ENCODE measurements around the gene CGB7.
"Not testable (repeated sequence)": the region's sequence is repeated elsewhere in the genome, so short reads cannot be mapped to it uniquely, and the experiment has no call there.

The CGB7 gene

DNA sequence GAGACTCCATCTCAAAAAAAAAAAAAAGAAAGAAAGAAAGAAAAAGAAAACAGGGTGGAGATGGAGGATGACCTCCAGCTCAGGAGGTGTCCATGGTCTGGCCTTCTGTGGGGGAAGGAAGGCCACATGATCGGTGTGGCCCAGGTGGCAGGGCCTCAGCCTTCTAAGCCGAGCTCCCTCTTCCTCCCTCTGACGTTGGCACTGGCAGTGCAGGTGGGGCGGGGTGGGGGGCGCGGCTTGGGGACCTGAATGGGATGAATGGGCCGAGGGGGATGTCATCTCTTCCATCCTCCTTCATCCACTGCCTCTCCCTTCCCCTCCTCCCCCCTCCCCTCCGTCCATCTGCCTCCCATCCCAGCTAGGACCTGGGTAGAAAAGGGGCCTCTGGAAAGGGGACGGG, 17.8 kb downstream of the CGB7 start:
- not testable (repeated sequence) for DNase-seq

GRCh38 chr19:49038557-49039276, 18.8 kb downstream of the CGB7 start:
- not testable (repeated sequence) for DNase-seq

DNA sequence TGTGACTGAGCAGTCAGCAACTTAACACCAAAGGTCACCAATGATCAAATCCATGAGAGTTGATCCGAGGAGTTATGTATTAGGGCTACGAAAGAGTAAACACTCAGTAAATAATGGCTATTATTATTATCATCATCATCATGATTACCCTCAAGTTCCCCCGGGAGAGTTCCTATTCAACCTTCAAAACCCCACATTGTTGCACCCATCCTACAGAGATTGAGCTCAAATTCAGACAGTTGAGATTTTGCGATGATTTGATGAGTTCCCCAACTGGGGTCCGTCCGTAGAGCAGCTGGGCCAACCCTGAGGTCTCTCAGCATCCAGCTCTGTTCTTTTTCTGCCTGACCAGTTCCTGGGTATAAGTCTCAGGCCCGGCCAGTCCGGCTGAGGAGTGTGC, 19.4 kb downstream of the CGB7 start:
- not testable (repeated sequence) for DNase-seq

DNA sequence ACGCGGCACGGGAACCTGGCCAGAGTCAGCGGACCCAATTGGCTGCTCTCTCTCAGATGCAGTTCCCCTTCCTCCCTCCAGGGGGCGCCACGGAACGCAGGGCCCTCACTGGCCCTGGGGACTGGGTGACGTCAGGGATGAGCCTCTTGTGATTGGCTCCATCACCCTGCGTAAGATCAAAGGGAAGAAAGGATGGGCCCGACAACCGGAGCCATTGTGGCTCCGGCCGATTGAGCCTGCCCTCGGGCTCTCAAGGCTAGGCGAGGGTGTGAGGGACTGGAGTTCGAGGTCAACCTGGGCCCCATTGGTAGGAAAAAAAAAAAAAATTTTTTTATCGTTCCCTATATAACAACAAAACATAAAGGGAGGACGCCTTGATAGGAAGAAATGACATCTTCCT, 20.7 kb downstream of the CGB7 start, which contains the start of gene CGB1:
Gene CGB1, minus strand, starts transcription at position 81 of the 400 bp plus-strand sequence. CDS start 184 bp downstream, outside the sequence.
- DNase-seq = peak; percentile 96 to 98

DNA sequence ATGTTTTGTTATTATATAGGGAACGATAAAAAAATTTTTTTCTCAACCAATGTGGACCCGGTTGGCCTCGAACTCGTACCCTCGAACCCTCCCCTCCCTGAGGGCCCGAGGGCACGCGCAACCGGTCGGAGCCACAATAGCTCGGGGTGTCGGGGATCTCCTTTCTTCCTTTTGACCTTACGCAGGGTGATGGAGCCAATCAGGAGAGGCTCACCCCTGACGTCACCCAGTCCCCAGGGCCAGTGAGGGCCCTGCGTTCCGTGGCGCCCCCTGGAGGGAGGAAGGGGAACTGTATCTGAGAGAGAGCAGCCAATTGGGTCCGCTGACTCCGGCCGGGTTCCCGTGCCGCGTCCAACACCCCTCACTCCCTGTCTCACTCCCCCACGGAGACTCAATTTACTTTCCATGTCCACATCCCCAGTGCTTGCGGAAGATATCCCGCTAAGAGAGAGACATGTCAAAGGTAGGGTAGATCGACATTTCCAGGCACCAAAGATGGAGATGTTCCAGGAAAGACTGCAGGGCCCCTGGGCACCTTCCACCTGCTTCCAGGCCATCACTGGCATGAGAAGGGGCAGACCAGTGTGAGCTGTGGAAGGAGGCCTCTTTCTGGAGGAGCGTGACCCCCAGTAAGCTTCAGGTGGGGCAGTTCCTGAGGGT, 25.8 kb downstream of the CGB7 start, which contains the start of gene CGB2:
Gene CGB2, plus strand, starts transcription at position 249 of the 660 bp plus-strand sequence. Its CDS starts 206 bp downstream, at position 455.
- peak; percentile 93 to 94 for DNase-seq

GRCh38 chr19:49030323-49030722, 27.2 kb downstream of the CGB7 start:
- DNase-seq = not testable (repeated sequence)

- DNase-seq = not testable (repeated sequence)
Observed at GRCh38 chr19:49029749-49030148, 27.8 kb downstream of the CGB7 start.

- DNase-seq = not testable (repeated sequence)
Observed at GRCh38 chr19:49028686-49029085, 28.9 kb downstream of the CGB7 start.

DNA sequence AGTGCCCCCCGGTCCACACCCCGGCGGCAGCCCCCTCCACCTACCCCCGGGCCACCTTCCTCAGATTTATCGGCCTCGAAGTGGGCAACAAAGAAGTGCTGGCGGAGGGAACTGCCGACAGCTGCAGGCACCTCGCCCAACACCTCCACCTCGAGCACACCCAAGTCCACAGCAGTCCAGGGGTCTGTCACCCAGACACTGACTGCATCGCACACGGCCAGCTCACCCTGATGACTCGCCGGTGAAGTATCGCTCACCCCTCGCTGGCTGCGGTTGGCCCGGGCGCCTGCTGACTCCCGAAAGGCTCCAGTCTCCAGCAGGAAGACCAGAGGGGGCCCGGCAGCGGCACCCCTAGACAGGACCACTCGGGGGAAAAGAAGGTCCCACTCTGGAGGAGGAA, 31.9 kb downstream of the CGB7 start:
- not testable (repeated sequence) for DNase-seq

GRCh38 chr19:49025088-49025487, 32.5 kb downstream of the CGB7 start:
- DNase-seq = not testable (repeated sequence)

DNA sequence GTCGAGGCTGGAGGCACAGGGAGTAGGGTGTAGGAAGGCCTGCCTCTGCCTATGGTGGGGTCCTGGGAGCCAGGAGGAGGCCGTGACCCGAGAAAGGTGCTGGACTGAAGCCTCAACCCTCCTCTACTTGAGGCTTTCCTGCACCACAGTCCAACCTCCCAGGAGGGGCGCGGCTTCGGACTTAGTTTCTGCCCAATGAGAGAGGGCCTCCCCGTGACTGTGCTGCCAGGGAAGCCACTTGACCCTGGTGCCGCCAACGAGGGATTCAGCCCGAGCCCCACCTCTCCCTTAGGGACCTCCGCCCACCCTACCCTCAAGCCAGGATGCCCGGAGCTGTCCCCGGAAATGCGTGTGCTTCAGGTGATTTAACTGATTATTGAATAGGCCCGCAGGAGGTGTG, 33.3 kb downstream of the CGB7 start, which contains the start of gene CGB3:
Gene CGB3, minus strand, starts transcription at position 101 of the 400 bp plus-strand sequence. CDS start 362 bp downstream, outside the sequence.
- not testable (repeated sequence) for DNase-seq

GRCh38 chr19:49022116-49022515, 35.4 kb downstream of the CGB7 start:
- DNase-seq = no peak

GRCh38 chr19:49020931-49021895, 36.3 kb downstream of the CGB7 start:
- no peak for DNase-seq

- no peak for DNase-seq
Observed at GRCh38 chr19:49020342-49020741, 37.2 kb downstream of the CGB7 start.

DNA sequence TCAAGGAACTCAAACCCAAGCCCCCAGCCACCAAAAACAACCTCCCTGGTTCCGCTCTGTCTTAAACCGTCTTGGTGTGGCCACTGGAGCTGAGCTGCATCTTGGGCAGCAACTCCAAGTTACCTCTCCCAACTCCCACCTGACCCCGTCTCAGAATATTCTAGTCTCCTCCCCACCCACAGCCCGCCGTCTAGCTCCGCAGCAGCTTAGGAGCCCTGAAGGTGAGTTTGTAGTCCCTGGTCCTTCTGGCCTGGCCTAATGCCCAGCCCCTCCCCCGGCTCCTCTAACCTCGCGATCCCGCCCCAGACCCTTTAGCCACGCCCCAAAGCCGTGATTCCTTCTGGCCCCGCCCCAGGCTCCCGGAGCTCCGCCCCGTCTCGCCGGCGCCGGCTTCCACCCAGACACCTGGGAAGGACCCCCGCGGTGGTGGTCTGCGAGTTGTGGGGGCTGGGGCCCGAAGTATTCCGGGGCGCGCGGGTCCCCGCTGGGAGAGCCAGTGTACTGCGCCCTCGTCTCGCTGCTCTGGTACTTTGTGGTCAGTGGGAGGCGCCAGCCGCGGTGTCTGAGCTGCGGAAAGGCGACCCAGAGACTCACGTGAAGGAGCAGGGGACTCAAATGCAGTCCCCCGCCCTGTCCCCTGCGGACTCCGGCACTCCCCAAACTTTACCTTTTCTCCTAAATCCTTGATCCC, 38.2 kb downstream of the CGB7 start:
- DNase-seq = peak; percentile 47 to 68

DNA sequence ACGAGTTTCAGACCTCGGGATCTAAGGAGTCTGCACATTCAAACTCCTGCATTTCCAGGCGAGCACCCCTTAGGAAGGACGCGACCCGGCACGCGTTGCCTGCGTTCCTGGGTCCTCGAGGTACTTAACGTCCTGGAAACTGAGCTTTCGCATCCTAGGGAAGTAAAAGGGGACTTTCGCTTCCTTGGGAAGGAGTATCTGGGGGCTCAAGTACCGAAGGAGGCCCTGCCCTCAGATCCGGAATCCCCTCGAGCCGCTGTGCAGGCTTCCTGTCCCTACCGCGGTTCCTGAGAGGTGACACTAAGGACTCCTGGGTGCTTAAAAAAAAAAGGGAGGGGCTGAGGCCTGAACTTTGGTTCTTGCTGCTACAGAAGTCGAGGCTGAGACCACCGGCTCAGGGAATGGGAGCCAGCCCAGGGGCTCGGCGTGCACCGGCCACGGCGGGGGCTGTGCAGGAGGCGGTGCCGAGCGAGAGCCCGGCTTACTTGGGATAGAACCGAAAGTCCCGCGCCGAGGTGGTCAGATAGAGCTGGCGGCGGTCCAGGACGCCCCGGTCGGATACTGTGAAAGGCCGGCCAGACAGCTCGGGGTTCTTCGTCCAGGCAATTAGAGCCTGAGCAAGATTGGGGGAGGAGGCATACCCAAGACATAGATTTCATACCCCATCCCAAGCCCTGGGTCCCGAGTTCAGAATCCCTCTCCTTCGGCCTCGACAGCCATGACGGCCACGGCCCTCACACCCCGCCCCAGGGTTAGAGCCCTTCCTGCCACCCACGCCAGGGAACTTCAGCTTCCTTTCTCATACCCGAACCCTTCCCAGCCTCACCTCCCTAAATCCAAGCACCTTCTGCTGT, 38.9 kb downstream of the CGB7 start:
- DNase-seq = not testable (repeated sequence)

- peak; percentile 55 to 80 for DNase-seq
Observed at GRCh38 chr19:49017666-49018351, 39.7 kb downstream of the CGB7 start.

DNA sequence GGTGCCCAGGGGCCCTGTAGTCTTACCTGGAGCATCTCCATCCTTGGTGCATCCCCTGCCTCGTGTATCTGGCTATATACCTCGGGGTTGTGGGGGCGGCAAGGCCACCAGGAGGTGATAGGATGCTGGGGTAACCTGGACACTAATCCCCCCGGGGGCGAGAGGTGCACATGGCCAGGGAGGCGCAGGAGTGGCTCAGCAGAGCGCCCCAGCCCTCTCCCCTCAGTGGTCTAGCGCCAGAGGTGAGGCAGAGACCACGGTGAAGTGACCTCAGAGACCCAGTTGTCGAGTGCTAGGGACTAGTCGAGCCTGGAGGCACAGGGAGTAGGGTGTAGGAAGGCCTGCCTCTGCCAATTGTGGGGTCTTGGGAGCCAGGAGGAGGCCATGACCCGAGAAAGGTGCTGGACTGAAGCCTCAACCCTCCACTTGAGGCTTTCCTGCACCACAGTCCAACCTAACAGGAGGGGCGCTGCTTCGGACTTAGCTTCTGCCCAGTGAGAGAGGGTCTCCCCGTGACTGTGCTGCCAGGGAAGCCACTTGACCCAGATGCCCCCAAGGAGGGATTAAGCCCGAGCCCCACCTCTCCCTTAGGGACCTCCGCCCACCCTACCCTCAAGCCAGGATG, 40.4 kb downstream of the CGB7 start, which contains the start of gene LHB:
Gene LHB, minus strand, starts transcription at position 51 of the 625 bp plus-strand sequence. Its CDS starts 10 bp downstream, at position 41.
- no peak for DNase-seq

DNA sequence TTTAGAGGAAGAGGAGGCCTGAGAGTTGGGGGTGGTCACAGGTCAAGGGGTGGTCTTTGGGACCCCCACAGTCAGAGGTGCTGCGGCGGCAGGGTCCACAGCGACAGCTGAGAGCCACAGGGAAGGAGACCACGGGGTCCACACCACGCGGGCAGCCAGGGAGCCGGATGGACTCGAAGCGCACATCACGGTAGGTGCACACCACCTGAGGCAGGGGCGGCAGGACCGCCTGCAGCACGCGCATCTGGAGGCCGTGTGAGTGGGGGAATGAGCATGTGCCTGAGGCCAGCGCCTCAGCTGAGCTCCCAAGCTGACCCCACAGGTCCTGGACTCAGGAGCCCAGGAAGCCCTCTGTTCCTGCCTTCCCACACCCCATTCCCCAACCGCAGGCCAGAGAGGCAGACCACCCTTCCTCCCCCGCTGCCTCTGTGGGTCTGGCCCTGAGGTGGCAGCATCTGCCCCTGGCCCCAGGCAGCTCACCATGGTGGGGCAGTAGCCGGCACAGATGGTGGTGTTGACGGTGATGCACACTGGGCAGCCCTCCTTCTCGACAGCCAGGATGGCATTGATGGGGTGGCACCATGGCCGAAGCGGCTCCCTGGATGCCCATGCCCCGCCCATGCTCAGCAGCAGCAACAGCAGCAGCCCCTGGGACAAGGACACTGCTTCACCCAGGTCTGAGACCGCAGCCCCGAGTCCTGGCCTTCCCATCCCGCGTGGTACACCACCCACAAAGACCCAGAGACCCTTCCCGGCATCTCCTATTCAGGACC, 41.3 kb downstream of the CGB7 start:
- DNase-seq = no peak

Data from NCI-H1930 (cell line).